ENCODE measurements around the gene VWA1.
"Not testable (repeated sequence)": the region's sequence is repeated elsewhere in the genome, so short reads cannot be mapped to it uniquely, and the experiment has no call there.

The VWA1 gene

DNA sequence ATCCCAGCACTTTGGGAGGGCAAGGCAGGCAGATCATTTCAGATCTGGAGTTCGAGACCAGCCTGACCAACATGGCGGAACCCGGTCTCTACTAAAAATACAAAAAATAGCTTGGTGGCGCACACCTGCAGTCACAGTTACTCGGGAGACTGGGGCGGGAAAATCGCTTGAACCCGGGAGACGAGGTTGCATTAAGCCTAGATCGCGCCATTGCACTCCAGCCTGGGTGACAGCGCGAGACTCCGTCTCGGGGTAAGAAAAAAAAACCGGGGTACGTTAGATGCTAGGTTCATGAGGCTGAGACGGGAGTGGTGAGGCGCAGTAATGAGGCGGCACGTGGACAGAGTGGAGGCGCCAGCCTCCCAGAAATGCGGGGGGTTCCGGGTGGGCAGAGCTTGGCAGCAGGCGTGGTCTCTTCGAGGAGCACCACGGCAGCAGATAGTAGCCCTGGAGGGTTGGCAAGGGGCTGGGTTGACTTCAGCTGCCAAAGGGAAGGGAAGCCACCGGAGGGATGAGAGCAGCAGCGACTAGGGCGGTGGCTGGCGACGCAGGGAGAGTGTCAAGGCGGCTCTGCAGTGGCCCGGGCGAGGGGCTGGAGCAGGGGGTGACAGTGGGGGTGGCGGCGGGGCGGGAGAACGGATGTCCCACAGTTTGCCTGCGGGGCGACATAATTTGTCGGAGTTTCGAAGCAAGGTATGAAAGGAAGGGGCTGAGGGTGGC lies 29.2 kb upstream of the VWA1 start:
- DNase-seq = no peak

- peak; percentile 92 to 97 (median 95) for DNase-seq
Measured at GRCh38 chr1:1406821-1407635, 28.5 kb upstream of the VWA1 start, which contains the start of gene MRPL20. TSS of gene MRPL20 (minus strand) at chr1:1407293. CDS start at chr1:1407217, 76 bp downstream.

- peak in 1 of 5 donors; percentile 23 for DNase-seq
Measured at GRCh38 chr1:1407636-1408318, 27.7 kb upstream of the VWA1 start.

DNA sequence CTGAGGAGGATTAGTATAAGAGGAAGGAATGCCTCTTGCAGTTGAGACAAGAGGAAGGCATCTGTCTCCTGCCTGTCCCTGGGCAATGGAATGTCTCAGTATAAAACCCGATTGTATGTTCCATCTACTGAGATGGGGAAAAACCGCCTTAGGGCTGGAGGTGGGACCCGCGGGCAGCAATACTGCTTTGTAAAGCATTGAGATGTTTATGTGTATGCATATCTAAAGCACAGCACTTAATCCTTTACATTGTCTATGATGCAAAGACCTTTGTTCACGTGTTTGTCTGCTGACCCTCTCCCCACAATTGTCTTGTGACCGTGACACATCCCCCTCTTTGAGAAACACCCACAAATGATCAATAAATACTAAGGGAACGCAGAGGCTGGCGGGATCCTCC lies 25.3 kb upstream of the VWA1 start:
- DNase-seq = not testable (repeated sequence)

- DNase-seq = no peak
Measured at GRCh38 chr1:1411626-1412025, 23.9 kb upstream of the VWA1 start.

DNA sequence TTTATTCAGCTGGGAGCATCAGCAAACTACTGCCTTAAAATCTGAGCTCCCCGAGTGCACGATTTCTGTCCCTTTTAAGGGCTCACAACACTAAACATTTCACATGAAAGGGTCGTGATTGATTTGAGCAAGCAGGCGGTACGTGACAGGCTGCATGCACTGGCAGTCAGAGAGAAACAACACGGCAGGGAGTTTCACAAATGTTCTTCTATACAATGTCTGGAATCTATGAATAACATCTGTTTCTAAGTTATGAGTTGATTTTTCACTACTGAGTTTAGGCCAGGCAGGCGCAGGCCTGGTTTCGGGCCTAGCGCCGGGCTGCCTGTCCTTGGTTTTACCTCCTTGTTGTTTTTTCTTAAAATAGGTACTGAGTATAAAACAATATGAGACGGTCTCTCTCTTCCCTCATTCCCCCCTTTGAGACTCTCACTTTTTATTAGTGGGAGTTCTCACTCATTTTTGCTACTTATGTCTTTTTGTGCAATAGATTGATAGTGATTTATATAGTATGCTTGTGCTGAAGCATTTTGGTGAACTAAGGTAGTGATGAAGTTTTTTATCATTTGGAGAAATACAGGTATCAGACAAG lies 23.1 kb upstream of the VWA1 start:
- not testable (repeated sequence) for DNase-seq

GRCh38 chr1:1415751-1416150 lies 19.7 kb upstream of the VWA1 start:
- DNase-seq = no peak

DNA sequence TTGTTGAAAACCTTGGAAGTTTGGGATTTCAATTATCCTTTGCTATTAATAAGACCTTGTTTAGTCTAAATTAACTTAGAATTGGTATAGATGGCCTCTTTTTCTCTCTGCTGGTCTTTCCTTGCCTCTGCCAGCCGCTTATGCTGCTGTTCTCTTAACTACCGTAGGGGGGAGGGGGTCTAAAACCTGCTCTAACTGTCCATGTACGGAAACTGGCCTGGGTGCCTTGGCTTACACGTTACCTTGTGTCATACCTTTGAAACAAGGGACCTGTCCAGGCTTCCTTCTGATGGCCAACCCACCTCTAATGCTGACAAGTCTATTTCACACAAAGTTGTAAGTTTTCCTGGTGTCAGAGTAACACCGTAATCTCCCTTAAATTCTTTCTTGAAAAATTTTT lies 18.1 kb upstream of the VWA1 start:
- DNase-seq = not testable (repeated sequence)

- DNase-seq = not testable (repeated sequence)
Measured at GRCh38 chr1:1417825-1418463, 17.5 kb upstream of the VWA1 start.

DNA sequence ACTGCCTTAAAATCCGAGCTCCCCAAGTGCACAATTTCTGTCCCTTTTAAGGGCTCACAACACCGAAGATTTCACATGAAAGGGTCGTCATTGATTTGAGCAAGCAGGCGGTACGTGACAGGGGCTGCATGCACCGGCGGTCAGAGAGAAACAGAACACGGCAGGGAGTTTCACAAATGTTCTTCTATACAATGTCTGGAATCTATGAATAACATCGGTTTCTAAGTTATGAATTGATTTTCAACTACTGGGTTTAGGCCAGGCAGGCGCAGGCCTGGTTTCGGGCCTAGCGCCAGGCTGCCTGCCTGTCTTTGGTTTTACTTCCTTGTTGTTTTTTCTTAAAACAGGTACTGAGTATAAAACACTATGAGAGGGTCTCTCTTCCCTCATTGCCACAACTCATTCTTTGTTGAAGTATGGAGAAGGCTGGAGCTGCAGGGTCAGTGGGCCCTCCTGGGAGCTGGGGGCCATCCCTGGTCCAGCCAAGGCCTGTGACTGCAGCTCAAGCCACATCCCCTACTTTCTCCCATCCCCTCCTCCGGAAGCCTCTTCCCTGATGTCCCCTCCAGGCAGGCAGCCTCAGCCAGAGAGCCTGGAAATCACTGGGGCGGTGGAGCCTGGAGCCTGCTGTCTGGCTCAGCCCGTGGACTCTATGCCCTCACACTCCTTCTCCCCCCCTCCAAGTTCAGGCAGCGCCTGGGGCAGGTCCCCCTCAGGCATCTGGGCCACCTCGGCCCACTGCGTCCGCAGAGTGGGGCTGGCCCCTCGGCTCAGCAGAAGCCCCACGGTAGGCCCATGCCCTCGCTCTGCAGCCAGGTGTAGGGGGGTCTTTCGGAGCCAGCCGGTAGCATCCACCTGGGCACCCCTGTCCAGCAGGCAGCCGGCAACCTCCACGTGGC lies 16.8 kb upstream of the VWA1 start:
- no peak for DNase-seq

DNA sequence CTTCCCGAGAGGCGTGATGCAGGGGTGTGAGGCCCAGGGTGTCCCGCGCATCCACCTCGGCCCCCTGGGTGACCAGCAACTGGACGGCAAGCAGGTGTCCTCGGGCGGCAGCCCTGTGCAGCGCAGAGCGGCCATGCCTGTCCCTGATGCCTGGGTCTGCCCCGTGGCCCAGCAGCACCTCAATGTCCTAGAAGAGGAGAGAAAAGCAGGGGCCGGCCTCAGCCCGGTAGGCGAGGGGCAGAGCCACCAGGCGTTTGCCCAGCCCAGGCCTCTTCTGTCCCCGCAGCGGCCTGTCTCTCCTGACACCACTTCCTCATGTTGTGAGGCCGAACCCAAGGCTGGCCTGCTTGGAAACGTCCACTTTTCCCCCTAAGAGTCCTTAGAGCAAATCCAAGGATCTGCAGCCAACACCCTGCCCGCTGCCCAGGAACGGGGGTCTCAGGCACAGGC lies 16.1 kb upstream of the VWA1 start:
- no peak for DNase-seq

DNA sequence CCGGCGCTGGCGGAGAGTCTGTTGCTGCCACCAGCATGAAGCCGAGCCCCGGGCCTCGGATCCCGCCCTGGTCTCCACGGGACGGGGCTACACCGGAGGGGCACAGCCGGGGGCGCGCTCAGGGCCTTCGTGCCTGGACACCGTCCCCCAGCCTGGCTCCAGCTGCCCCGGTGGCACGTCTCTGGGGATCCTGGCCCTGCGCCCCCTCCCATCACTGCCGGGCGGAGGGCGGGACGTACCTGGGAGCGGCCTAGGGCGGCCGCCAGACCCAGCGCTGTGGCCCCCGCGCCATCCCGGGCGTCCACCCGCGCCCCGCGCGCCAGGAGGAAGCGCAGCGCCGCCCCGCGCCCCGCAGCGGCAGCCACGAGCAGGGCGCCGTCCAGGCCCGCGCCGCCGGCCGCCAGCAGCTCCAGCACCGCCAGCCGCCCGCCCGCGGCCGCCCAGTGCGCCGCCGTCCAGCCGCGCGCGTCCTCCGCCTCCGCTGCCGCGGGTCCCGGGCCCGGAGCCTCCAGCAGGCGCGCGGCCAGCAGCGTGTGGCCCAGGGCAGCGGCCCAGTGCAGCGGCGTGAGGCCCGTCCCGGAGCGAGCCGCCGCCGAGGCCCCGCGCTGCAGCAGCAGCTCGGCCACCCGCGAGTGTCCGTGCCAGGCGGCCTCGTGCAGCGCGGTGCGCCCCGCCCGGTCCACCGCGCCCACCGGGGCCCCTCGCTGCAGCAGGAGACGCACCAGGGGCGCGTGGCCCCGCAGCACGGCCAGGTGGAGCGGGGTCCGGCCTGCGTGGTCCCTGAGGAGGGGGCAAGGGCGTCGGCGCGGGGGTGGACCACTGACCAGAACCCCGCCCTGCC lies 15.5 kb upstream of the VWA1 start:
- DNase-seq = no peak

DNA sequence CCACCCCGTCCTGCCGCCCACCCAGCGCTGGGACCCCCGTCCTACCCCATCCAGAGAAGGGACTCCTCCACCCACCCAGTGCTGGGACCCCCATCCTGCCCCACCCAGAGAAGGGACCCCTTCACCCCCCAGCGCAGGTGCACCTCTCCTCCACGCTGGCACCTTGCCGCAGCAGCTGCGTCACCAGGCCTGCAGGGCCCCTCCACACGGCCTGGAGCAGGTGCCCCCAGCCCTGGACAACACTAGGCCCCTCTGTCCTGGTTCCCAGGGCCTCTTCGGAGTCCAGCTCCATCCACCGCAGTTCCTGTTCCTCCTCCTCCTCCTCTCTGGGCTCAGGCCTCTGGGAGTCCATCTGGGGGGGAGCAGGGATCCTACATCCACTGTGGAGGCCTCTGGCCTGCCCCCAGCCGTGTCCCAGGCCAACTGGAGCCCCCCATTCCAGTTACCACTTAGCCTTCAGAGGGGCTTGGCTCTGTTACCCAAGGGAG lies 14.8 kb upstream of the VWA1 start:
- no peak for DNase-seq

DNA sequence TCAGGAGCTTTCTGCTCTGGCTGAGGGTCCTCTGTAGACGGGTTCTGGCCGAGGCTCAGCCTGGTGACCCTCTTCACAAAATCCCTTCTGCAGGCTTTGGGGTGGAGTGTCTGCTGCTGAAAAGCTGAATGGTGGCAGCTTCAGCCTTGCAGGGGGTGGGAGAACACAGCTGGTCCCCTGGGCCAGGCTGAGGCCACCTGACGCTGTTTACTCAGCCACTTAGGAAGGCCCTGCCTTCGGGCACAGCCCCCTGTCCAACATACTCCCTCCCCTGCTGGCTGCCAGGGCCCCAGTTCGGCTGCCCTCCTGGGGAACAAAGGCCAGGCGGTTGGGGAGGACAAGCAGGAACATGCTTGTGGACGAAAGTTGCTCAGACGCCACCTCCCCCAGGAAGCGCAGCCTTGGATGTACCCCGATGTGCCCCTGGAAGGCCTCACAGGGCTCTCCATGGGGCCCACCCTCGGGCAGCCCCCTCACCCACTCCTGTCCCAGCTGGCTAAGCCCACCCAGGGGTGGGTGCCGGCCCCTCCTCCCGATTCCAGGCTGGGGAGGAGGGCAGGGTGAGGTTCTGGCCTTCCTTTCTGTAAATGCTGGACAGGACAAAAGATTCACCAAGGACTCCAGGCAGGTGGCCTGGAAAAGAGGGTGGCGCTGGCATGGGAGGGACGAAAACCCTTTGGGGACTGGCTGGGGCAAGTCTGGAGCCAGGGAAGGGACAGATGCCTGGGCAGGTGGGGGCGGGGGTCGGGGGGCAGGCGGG lies 14.2 kb upstream of the VWA1 start, which contains the start of gene ANKRD65:
Gene ANKRD65 (minus strand): TSS at position 130 of the 760 bp plus-strand sequence. CDS start 271 bp downstream, outside the sequence.
- DNase-seq = no peak

DNA sequence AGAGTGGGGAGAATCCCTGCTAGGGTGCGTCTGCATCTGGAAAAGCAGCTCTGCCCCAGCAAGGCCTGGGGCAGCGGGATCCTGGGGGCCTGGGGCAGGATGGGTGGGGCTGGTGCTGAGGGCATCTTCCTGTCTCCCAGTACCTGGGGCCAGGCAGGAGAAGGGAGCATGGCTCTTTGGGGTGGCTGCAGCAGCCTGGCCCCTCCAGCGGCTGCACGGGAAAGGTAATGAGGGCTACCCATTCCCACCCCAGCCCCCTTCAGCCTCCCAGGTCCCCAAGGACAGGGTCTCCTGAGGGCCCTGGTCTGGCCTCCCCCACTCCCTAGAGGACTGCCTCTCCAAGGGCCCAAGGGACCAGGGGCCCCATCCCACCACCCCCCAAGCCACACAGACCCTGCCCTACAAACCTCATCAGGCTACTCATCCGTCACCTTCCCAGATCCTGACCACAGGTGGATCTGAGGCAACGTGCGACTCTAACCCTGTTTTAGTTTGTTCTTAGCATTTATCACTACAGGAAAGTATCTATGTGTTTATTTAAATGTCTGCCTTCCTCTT lies 13.5 kb upstream of the VWA1 start:
- no peak for DNase-seq

DNA sequence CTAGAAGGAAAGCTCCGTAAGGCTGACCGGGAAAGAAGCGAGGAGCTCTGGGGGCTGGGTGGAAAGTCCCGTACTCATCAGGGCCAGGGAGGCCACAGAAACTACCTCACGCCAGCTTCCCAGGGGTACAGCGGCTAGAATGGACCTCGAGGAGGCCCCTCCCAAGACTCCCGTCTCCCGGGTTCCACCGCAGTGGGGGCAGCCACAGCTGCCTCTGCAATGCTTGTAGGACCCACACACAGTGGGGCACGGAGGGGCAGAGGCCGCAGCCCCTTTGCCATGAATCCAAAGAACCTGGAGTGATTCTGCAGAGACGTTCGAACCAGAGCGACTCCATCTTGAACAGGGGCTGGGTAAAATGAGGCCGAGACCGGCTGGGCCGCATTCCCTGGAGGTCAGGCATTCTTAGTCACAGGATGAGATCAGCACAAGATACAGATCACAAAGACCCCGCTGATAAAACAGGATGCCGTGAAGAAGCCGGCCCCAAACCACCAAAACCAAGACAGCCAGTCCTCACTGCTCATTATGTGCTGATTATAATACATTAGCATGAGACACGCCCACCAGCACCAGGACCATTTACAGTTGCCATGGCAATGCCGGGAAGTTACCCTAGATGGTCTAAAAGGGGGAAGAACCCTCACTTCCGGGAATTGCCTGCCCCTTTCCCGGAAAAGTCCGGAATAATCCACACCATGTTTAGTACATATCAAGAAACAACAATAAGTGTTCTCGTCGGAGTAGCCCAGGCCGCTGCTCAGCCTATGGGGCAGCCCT lies 12.8 kb upstream of the VWA1 start:
- no peak for DNase-seq

GRCh38 chr1:1423245-1423597 lies 12.3 kb upstream of the VWA1 start:
- no peak for DNase-seq

DNA sequence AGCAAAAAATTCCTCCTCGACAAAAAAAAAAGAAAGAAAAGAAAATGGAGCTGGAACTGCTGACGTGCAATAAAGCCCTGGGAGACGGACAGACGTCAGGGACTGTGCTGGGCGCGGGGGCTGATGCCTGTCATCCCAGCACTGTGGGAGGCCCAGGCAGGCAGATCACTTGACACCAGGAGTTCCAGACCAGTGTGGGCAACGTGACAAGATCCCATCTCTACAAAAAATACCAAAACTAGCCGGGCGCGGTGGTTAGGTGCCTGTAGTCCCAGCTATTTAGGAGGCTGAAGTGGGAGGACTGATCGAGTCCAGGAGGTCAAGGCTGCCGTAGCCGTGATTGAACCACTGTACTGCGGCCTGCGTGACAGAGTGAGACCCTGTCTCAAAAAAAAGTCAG lies 10.8 kb upstream of the VWA1 start:
- no peak for DNase-seq

Data from T-helper 1 cell (primary cell).